Hematopoietic multipotent progenitor cell treated with erythropoietin and hydrocortisone succinate and interleukin-3 and kit ligand, for 15 days (in vitro differentiated cells): Measurements from ENCODE around the gene OSBP2.
"Not testable (repeated sequence)": the region's sequence is repeated elsewhere in the genome, so short reads cannot be mapped to it uniquely, and the experiment has no call there.

ENCODE experiments used
- DNase-seq: peaks from one replicate; pipeline ENCODE4 v3.0.0-alpha.2; 2015; ENCODE audit warnings: low spot score

The OSBP2 gene

GRCh38 chr22:30679895-30680690 is 14.6 kb upstream of the OSBP2 start:
- not testable (repeated sequence) for DNase-seq

GRCh38 chr22:30680991-30681770 is 13.5 kb upstream of the OSBP2 start:
- no peak for DNase-seq

GRCh38 chr22:30681831-30682230 is 12.8 kb upstream of the OSBP2 start:
- DNase-seq = no peak

- DNase-seq = no peak
Measured at GRCh38 chr22:30685178-30685577, 9.5 kb upstream of the OSBP2 start.

GRCh38 chr22:30687358-30687757 is 7.3 kb upstream of the OSBP2 start:
- no peak for DNase-seq

GRCh38 chr22:30689622-30690021 is 5.1 kb upstream of the OSBP2 start:
- no peak for DNase-seq

- DNase-seq = no peak
Measured at GRCh38 chr22:30691204-30691603, 3.5 kb upstream of the OSBP2 start.

GRCh38 chr22:30694171-30694639 is 469 bp upstream of the OSBP2 start:
- no peak for DNase-seq

GRCh38 chr22:30695351-30695851 is 727 bp downstream of the OSBP2 start:
- no peak for DNase-seq

GRCh38 chr22:30695871-30696655 is 1.4 kb downstream of the OSBP2 start:
- DNase-seq = no peak

GRCh38 chr22:30697975-30698374 is 3.3 kb downstream of the OSBP2 start:
- DNase-seq = peak; percentile 42

GRCh38 chr22:30701872-30702271 is 7.2 kb downstream of the OSBP2 start:
- no peak for DNase-seq

GRCh38 chr22:30702856-30703255 is 8.2 kb downstream of the OSBP2 start:
- no peak for DNase-seq

- DNase-seq = no peak
Measured at GRCh38 chr22:30704978-30705377, 10.3 kb downstream of the OSBP2 start.

- no peak for DNase-seq
Measured at GRCh38 chr22:30705710-30706651, 11.3 kb downstream of the OSBP2 start.

GRCh38 chr22:30709980-30710379 is 15.3 kb downstream of the OSBP2 start:
- not testable (repeated sequence) for DNase-seq

- DNase-seq = no peak
Measured at GRCh38 chr22:30712094-30712493, 17.4 kb downstream of the OSBP2 start.

GRCh38 chr22:30714062-30714461 is 19.4 kb downstream of the OSBP2 start:
- DNase-seq = no peak

- no peak for DNase-seq
Measured at GRCh38 chr22:30717331-30717921, 22.8 kb downstream of the OSBP2 start.

- DNase-seq = no peak
Measured at GRCh38 chr22:30717952-30718351, 23.3 kb downstream of the OSBP2 start.

- no peak for DNase-seq
Measured at GRCh38 chr22:30718491-30718890, 23.8 kb downstream of the OSBP2 start.
